H1 (cell line): ENCODE data around the gene ARHGEF2. TPM values are rescaled to one million over a fixed set of nuclear protein-coding genes. Genes with fewer than 3 reads are reported as not detected.

Source experiments
- CBX5 ChIP-seq: fragments of 300-800, 300-1000 bp; sonication (generic); IDR thresholded peaks from 2 replicates; pipeline ENCODE4 v1.7.1; 2016; ENCODE audit warnings: antibody characterized with exemption, low read length, low read depth
- KDM4A ChIP-seq: IDR thresholded peaks from one replicate; pipeline ENCODE4 v1.7.1; 2012; ENCODE audit warnings: low read depth, mild to moderate bottlenecking, moderate library complexity, low read length, inconsistent platforms; ENCODE audit not compliant: severe bottlenecking
- KDM5A ChIP-seq: fragments of 200-600 bp; IDR thresholded peaks from 2 replicates; pipeline ENCODE4 v1.7.1; 2012; ENCODE audit warnings: mild to moderate bottlenecking, low read length, inconsistent platforms, mixed read lengths
- TAF7 ChIP-seq: optimal IDR thresholded peaks from 2 replicates; pipeline ENCODE3; 2011; ENCODE audit warnings: low read depth, mild to moderate bottlenecking, inconsistent platforms, low read length, moderate library complexity, borderline replicate concordance
- TCF12 ChIP-seq: IDR thresholded peaks from 2 replicates; pipeline ENCODE4 v1.6.1; 2011; ENCODE audit warnings: low read depth, mild to moderate bottlenecking, low read length
- polyA plus RNA-seq, 7 experiments: library from polyadenylated mRNA; depleted of rRNA in 3 of 7; stranded (reverse) in 5 of 7; unstranded in 2 of 7; fragments of >200 nt in 5 of 7; fragments of 200-250 nt in 2 of 7; gene quantifications; 1 replicate in 5 of 7; 2 replicates in 1 of 7; 4 replicates in 1 of 7; pipeline versions ENCODE4 v1.2.1 to v1.2.3, GENCODE V29; 2011 to 2013; ENCODE audit warnings: missing spikeins in 2 of 7, mixed read lengths in 2 of 7
- total RNA-seq: library from RNA; stranded (reverse); fragmentation: NEBNext Ultra II Directional; extraction: Animal tissue kit (Norgen Biotek cat#: 25700); gene quantifications from 2 replicates; pipeline ENCODE4 v1.2.1, GENCODE V29; 2021
- TF ChIP-seq, protein P1 (sequence below), 3 experiments: IDR thresholded peaks; 1 replicate in 2 of 3; 2 replicates in 1 of 3; pipeline versions ENCODE4 v1.5.1 to v1.6.1; 2011; ENCODE audit warnings: low read length in 3 of 3, mild to moderate bottlenecking in 3 of 3, inconsistent platforms in 2 of 3, low read depth in 1 of 3, moderate library complexity in 1 of 3; ENCODE audit not compliant: insufficient read depth in 1 of 3; ENCODE audit errors: control extremely low read depth in 1 of 3
- TF ChIP-seq, protein P2 (sequence below): IDR thresholded peaks from 2 replicates; pipeline ENCODE4 v1.6.1; 2012; ENCODE audit warnings: low read length, inconsistent platforms

The ARHGEF2 gene
- total and polyA plus RNA-seq, 2 of the 8 experiments (the other 6 are each of a cell fraction or from before 2014, with no cell fraction given): 42.7 to 80.5 TPM

DNA sequence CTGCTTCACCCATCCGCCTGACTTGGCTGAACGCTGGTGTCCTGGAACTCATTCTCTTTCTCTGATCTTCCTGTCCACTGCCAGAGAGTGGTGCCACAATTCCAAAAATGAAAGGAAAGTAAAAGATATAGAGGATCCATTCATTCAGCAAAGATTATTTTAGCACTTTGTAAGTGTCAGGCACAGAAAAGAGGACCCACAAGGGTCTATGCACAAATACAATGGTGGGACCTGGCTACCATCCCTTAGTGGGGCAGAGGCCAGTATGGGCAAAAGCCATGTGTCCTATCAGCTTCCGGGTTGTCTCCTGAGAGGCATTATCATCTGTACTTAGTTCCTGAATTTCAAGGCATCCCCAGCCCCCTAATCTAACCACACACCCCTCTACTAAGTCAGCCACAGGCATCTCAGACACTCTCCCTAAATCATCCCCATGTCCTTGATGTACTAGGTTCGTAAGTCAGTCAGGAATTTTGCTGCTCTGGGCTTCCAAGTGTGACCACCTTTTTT is 23.4 kb upstream of the ARHGEF2 start (continued):
- TF ChIP-seq TAF7 (no peak), KDM5A (no peak), TCF12 (no peak), CBX5 (no peak), KDM4A (no peak)
- TF ChIP-seq, protein P1, sequence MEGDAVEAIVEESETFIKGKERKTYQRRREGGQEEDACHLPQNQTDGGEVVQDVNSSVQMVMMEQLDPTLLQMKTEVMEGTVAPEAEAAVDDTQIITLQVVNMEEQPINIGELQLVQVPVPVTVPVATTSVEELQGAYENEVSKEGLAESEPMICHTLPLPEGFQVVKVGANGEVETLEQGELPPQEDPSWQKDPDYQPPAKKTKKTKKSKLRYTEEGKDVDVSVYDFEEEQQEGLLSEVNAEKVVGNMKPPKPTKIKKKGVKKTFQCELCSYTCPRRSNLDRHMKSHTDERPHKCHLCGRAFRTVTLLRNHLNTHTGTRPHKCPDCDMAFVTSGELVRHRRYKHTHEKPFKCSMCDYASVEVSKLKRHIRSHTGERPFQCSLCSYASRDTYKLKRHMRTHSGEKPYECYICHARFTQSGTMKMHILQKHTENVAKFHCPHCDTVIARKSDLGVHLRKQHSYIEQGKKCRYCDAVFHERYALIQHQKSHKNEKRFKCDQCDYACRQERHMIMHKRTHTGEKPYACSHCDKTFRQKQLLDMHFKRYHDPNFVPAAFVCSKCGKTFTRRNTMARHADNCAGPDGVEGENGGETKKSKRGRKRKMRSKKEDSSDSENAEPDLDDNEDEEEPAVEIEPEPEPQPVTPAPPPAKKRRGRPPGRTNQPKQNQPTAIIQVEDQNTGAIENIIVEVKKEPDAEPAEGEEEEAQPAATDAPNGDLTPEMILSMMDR (IDR thresholded peaks at IDR 0.05; ENCODE audit: control extremely low read depth in 1 of 3, insufficient read depth in 1 of 3, low read depth in 1 of 3, low read length in 3 of 3): no peak
- TF ChIP-seq, protein P2, sequence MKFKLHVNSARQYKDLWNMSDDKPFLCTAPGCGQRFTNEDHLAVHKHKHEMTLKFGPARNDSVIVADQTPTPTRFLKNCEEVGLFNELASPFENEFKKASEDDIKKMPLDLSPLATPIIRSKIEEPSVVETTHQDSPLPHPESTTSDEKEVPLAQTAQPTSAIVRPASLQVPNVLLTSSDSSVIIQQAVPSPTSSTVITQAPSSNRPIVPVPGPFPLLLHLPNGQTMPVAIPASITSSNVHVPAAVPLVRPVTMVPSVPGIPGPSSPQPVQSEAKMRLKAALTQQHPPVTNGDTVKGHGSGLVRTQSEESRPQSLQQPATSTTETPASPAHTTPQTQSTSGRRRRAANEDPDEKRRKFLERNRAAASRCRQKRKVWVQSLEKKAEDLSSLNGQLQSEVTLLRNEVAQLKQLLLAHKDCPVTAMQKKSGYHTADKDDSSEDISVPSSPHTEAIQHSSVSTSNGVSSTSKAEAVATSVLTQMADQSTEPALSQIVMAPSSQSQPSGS: no peak
